Amygdala (tissue), 56 donors: Measurements from ENCODE around the gene CHST1.

Experiments
- DNase-seq, 56 donors: peaks; one replicate each; lab custom pipeline; 2025; lab: John Stamatoyannopoulos, UW

Gene CHST1

GRCh38 chr11:45676522-45677095 is 11.2 kb upstream of the CHST1 start:
- no peak for DNase-seq

DNA sequence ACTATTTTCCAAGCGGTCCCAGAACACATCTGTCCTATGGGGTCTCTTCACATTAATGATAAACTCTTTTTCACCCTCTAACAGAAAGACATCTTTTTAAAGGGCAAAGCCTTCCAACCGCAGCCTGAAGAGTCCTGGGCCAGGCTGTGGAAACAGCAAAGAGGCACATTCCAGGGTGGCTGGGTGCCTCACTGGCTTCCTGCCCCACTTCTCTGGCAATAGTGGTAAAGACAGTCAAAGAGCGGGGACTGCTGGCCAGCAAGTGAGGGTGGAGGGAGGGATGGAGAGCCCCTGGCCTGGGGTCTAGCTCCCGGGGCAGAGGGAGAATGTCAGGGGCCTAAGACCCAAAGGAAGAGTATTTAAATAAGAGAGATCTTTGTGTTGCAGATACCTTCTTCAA is 10.2 kb upstream of the CHST1 start:
- peak in 1 of 56 donors; percentile 12 for DNase-seq

DNA sequence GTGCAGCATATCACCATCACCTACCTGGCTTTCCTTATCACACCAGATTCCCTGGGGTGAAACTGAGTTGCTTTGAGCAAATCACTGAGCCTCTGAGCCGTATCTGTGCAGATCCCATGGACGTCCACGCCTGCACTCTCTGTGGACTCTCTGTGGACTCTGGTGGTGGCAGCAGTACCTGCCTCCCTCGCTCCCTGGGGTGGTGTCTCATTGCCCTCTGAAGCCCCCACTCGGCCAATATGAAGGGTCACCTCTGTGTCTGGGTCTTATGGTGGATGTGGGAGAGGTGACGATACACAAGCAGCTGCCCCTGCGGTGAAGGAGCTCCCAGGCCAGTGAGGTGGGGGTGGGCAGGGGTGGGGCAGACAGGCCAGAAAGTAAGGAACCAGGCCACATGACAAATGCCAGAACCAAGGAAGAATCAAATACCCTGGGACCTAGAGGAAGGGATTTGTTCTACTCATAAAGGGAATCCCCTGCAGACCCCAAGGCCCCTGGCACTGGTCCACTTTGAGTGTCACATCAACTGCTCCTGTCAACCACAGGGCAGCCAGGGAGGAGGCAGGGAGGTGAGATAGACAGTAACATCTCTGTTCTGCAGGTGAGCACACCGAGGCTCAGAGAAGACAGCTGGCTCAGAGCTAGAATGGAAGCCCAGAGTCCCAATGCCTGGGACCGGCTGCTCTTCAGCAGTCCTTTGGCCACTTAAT is 9.2 kb upstream of the CHST1 start:
- no peak for DNase-seq

DNA sequence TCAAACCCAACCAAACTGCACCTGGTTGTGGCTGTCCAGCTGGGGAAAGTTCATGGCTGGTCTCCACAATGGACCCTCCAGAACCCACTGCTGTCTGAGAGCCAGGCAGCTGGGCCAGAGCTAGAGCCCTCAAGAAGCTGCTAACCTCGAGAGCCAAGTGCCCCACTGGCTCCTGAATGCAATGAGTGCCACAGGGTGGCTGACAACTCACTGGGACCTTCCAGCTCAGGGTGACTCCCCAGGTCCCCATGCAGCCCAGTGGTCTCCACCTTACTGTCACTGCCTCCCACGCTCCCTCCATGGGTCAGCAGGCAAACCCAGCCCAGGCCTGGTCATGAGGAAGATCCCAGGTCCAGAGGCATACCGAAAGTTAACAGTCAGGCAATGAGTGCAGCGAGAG is 8.0 kb upstream of the CHST1 start:
- DNase-seq, result no peak

GRCh38 chr11:45672593-45672992 is 7.2 kb upstream of the CHST1 start:
- no peak for DNase-seq

DNA sequence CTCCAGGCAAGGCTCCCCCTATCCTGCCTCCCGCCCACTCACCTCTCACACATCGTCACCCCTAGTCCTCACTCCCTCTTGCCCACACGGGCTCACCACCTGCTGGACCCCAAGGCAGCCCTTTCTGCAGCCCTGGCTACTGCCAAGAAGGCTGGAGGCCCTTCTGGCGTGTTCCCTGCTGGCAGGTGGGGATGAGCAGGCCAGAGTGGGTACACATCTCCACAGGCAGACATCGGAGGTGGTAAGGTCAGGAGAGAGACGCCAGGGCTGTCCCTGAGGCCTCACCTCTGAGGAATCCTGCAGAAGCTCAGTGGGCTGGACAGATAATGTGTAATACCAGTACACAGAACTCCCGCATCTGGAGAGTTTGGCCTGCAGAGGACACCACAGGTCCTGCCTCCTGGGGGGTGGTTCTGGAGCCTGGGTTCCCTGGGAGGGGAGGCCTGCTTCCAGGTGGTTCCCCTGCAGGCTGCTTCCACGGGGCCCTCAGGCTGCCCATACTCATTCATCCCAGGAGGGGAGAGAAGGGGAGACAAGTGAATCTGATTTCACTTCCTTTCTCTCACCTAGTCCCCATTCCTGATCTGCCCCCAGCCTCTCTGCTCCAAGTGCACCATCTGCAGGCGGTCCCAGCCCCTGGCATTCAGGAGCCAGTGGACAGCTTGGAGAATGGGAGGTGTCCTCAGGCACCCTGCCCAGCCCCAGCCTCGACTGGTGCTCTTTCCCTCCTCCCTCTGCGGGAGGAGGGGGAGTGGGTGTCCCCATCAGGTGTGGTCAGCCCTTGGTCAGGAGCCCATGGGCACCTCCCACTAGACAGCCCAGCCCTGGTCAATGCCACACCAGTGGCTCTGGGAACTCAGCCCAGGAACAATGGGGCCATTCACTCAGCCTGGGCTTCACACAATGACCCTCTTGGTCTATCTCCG is 6.1 kb upstream of the CHST1 start:
- peak in 50 of 56 donors; percentile 25 to 96 (median 75) for DNase-seq

GRCh38 chr11:45670386-45671135 is 5.1 kb upstream of the CHST1 start:
- no peak for DNase-seq

DNA sequence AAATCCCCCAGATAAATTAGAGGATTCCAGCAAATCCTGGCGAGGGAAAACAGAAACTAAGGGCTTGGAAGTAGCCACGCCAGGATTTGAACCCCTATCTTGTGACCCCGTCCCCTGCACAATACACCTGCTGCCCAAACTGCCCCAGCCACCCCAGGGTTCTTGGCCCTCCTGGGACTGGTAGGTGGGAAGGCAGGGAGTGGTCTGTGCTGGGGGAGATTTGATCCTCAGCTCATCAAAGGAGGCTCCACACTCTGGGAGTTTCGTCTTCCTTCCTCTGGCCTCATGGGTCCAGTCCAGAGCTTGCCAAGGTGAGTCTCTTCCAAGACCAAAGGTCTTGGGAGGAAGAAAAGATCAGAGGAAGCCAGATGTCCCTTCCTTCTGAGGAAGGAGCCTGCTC is 4.5 kb upstream of the CHST1 start:
- no peak for DNase-seq

DNA sequence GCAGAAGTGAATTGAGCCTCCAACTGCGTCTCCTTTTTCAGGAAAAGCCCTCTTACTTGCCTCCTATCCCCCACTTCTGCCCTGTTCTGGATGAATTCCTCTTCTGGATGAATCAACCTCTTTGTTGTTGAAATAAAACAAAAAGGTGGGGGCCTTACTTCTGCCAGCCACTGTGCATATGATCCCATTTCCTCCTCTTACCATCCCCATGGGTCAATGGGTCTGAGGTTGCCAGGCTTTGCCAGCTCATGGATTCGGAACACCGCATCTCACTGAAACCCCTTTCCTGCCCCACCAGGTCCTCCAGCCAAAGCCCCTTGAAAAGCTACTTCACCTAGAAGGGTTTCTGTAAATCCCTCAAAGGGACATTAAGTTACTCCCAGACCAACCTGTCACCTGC is 3.7 kb upstream of the CHST1 start:
- no peak for DNase-seq

- no peak for DNase-seq
Observed at GRCh38 chr11:45667929-45668680, 2.7 kb upstream of the CHST1 start.

DNA sequence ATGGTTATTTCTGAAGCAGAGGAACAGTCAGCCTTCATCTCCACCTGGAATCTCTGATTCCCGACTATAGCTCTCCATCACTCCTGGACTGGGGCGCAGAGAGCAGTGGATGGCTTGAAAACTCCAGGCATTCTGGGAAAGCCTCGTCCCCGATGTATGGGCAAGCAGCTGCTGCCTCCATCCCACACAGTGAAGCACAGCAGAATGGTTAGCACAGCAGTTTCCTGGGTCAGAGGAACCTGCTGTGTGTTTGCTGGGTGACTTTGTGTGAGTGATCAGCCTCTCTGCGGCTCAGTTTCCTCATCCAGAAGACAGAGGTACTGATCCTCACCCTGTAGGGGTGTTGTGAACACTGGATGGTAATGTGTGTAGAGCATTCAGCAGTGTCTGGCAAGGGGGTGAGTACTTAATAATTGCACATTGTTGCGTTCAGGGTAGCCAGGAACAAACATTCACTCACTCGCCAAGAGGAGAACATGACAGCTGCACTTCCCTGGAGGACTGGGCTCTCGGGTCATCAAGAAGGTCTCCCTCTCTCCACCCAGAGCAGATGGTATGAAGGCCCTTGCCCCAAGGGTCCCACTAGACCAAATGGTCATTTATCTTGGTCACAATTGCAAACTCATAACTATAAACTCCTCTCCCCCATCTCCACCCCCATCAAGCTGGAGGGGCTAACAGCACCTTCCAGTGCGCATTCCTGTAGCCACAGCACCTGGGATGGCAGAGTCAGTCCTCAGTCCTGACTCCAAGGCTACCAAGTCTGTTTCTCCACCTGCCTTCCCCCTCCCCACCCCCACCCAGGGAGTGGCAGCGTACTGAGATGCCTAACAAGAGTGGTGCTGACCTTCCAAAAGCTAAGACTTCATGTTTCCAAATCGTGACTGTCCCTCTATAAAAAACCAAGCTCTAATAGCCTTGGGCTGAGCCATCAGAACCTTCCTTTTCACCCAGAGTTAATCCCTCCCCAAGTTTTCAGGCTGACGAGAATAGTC is 1.5 kb upstream of the CHST1 start:
- DNase-seq, result peak in 3 of 56 donors; percentile 27 to 34 (median 28)

DNA sequence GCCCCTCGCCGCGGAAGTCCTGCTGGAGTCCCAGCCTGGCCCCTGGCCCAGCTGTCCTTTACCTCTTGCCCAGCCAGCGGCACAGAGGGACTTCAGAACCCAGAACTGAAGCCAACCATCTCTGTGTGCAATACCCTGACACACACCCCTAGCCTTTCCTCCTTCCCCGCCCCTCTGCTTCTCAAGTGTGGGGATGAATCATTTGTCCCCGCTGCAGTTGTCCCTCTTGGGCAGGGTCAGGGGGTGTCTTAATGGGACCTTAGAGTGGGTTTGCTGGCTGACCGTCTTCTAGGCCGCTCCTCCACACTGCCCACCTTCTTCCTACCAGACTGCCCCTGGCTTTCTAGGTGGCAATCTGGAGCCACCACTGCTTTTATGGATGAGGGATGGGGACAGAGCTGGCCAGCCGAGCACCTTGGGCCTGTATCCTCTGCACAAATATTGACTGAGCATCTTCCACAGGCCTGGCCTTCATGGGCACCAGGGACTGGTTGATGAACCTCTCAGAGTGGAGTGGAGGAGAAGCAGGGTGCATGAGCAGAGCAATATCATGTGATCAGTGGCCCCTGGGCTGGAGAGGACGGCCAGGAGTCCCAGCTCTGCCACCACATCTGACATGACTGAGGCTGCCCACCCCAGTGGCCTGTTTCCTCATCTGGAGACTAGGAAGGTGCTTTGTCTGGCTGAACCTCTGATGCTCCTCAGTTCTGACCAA is 668 bp upstream of the CHST1 start:
- no peak for DNase-seq

DNA sequence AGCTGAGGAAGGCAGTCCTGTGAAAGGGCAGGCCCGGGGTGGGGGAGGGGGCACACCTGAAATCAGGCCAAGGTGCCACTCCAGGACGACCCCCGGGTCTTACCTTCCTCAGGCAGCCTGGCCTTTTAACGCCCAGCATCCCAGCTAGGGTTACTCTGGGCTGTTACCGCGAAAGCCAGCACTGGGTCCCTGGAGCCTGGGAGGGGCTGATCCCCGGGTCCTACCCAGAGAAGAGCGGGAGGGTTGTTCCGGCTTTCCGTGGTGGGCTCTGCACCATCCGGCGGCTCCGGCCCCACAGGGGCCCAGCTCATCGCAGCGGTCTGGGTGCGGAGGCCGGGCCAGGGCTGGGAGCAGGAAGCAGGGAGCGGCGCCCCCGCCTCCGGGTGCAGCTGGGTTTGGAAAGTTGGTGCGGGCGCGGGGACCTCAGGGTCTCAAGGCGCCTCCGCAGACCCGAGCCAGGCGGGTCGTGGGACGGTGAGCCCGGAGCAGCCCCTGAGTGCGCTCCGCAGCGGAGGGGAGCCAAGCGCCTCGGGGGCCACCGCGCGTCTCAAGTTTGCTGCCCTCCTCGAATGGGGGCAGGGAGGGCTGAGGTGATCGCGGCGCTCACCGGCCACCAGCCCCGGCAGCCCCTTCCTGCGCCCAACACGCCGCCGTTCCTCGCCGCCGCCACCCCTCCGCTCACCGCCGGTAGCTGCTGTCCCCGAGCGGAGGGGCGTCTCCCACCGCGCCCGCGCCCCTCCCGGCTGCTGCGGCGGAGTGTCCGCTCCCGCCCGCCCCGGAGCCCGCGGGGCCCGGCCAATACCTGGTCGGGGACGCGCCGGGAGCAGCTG is 831 bp downstream of the CHST1 start:
- DNase-seq, result no peak

DNA sequence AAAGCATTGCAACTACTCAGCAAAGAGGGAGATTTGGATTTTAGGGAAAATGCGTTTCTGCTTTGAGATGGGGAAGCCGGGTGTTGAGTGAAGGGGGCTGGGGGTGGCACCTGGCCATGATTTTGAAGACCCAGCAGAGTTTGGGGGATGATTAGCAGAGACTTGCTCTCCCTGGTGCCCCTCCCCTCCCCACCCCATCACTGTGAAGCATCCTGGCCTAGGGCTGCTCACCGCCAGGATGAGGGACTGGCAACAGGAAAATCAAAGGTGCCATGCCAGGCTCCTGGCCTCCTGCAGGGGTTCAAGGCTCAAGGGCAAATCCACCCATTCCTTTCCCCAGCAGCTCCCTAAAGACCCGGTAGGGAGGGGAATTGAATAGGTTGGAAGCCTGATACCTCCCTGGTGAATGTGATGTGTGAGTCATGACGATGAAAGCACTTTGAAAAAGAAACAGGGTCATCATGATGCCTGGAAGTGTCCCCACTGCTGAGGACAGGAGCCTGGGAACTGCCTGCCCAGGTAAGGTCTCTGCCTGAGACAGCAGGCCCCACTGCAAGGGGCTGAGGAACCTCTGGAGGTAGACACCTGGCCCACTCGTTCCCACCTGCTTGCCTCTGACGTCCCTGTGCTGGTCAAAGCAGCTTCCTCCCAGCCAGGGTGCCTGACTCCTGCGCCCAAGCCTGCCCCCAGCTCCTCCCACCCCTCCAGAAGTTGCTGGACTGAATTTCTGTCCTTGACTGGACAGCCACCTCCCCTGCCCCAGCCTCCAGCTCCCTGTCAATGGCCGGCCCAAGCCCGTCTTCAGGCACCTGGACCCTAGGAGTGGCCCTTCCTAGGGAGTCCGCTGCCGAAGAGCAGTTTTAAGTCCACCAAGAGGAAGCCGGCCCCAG is 1.7 kb downstream of the CHST1 start:
- DNase-seq, result peak in 1 of 56 donors; percentile 45

GRCh38 chr11:45662665-45663485 is 2.5 kb downstream of the CHST1 start:
- DNase-seq, result peak in 13 of 56 donors; percentile 25 to 78 (median 45)
